Measurements from ENCODE around the gene SCYGR1. TPM values are rescaled to one million over a fixed set of nuclear protein-coding genes. Genes with fewer than 3 reads are reported as not detected.
"Not testable (repeated sequence)": the region's sequence is repeated elsewhere in the genome, so short reads cannot be mapped to it uniquely, and the experiment has no call there.

Gene SCYGR1
- total RNA-seq, 1 donor from 2014 or later: not detected

DNA sequence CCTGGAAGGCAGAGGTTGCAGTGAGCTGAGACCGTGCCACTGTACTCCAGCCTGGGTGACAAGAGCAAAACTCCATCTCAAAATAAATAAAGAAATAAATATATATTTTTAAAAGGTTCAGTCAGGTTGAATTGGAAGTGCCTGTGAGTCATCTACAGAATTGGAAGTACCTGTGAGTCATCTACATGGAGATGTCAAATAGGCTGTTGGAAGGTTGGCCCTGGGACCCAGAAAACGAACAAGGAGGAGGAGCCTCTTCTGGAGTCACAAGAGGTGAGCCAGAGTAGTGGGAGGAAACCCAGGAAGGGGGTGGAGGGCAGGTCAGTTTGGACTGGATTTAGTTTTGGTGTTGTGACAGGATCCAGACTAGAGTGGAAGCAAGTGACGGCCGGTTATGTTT is 15.2 kb upstream of the SCYGR1 start:
- no peak for DNase-seq

DNA sequence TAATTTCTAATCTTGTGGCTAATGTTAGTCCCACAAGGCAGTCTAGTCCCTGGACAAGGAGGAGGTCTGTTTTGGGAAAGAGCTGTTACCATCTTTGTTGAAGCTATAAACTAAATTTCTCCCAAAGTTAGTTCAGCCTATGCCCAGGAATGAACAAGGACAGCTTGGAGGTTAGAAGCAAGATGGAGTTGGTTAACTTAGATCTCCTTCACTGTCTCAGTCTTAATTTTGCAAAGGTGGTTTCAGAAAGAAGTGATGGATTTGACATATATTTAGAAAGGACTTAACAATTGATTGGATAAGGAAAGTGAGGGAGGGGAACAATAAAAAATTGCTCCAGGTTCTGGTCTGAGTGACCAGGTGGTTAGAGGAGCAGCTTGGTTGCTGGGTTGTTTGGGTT is 14.6 kb upstream of the SCYGR1 start:
- no peak for DNase-seq

DNA sequence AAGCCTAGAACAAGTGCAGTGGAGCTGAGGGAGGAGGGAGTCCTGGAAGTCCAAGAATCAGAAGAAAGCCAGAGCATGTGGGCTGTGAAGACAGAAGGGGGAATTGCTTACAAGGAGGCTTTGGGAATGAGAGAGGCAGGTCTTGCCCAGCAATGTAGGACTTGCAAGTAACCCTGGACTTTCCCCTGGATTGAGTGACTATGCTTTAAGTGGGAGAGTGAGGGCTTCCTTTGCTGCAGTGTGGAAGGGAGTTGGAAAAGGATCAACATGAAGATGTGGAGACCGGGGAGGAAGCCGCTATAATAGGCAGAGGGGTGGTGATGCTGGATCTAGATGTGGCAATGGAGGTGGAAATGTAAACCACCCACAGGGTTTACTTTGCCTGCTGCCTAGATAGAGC is 13.8 kb upstream of the SCYGR1 start:
- no peak for DNase-seq

DNA sequence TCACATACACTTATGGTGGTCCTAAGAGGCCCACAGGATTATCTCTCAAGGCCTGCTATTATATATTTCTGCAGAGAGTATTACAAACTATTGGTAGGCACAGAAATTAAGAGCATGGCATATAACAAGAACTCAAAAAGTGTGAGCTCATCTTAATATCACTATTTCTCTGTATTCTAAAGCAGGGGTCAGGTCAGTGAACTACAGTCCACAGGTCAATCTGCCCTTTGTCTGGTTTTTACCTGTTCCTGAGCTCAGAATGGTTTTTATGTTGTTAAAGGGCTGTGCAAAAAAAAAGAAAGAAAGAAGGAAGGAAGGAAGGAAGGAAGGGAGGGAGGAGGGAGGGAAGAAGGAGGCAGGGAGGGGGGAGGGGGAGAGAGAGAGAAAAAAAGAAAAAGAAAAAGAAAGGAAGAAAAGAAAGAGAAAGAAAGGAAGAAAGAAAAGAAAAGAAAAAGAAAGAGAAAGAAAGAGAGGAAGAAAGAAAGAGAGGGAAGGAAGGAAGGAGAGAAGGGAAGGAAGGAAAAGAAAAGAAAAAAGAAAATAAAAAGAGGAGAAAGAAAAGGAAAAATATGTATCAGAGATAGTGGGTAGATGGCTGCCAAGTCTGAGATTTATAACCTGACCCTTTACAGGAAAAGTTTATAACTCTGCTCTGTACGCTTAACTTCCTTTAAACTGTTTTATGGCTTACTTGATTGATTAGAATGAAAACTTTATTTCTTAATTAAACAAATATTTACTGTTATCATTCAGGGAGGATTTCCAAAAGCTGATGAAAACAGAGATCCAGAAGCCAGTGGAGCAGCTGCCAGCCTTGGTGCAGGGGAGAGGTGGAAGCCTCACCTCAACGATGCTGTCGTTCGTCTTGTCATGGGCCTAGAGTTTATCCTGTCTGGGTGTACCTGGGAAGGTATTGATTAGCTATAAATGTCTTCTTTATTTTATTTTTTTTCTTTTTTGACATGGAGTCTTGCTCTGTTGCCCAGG is 11.2 kb upstream of the SCYGR1 start:
- no peak for DNase-seq

DNA sequence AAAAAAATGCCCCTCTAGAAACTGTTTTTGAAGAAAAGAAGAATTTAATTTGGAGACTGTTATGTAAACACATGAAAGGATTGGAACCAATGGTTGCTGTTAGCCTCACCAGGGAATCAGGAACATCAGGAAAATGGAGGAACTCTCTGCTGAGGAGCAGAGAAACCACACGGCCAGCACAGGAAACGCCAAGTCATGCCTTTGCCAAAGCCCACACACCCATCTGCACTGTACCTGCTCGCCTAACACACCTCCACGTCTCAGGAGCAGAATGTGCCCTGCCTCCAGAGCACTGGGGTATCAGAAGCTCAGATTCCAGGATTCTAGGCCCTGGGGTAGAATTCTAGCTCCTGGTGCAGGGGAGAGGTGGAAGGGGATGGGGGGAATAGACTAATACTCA is 9.8 kb upstream of the SCYGR1 start:
- no peak for DNase-seq

DNA sequence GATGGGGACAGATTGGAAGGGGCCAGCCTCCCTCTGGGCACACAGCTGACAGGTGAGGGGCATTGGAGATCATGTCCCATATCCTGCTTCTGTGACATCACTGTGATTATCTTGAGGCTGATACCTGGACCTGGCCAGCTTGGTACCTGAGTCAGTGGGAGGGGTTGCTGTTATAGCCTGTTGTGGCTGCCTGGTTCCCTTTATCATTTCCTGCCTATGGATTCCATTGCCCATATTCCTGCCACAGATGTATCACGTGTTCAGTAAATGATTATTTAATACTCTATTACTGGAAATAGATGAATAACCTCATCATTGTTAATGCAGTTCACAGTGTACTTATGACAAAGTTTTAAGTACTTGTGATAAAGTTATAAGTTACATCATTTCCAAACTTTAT is 7.8 kb upstream of the SCYGR1 start:
- DNase-seq: no peak

DNA sequence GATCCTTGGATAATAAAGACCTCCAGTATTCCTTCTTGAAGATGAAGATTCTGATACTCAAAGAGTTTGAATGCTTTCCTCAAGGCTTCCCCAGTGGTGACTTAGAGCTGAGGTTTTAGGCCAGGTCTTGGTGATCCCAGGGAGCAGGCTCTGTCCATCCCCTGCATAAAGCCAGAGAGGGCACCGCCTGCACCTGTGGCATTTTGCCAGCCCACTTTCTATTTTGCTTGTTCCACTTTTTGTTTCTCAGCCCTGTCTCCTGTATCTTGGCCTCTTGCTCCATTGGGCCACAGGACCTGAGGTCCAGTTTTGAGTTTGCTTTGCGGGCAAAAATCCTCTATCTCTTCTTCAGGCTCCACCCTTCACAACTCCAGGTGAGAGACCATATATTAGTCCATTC is 6.7 kb upstream of the SCYGR1 start:
- DNase-seq: no peak

DNA sequence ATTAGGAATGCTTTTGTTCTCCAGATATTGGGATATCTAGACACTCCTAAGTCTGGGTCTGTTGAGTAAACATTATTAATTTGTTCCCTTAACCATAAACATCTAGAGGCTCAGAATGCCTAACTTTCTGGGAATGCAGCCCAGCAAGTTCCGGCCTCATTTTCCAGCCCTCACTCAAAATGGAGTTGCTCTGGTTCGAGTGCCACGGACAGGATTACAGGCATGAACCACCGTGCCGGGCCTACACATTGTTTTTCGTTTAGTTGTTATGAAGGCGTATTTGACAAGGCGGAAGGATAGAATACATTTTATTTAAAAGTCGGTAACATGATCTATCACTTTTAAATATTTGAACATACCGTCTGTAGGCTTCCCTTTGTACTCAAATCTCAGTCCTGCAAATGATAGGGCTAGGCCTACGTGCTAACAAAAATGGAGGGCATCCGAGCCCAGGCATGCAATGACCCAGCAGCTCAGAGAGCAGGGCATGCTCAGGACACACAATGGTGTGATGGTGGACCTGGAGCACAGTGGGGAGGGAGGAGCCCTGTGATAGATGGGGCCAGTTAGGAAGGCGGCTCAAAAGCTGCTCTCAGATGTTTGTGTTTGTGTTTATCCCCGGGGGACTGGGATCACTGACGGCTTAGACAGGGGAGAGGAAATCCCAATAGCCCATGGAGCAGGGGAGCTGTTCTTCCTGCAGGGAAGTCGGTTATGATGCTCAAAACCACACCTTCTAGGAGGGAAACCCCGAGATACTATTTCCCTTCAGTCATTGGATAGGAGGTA is 2.9 kb upstream of the SCYGR1 start:
- DNase-seq: no peak

DNA sequence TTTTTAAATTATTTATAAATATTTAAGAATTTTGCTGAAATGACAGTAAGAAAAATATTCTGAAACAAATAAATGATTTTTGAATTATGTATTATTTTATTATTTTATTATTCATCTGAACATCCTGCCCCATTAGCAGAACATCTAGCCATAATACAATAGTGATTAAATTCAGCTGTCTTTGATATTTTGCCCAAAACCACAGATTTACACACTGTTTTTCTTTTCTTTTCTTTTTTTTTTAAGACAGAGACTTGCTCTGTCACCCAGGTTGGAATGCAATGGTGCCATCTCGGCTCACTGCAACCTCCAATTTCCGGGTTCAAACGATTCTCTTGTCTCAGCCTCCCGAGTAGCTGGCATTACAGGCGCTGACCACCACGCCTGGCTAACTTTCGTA is 1.9 kb upstream of the SCYGR1 start:
- DNase-seq: no peak

DNA sequence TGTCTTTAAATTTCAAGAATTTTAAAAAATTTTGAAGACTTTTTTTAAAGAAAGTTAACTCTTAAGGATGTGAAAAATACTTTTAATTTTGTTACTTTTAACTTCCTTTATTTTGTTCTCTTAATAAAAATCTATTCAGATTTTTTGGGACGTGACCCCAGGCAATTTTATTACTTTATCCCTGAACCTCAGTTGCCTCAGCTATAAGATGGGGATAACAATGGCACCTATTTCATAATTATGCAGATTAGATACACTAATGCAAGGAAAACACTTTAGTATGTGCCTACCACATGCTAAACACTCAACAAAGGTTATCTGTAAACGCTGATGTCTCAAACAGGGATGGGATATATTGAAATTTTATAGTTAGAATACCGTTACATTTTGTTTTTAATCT is 1.5 kb upstream of the SCYGR1 start:
- no peak for DNase-seq

DNA sequence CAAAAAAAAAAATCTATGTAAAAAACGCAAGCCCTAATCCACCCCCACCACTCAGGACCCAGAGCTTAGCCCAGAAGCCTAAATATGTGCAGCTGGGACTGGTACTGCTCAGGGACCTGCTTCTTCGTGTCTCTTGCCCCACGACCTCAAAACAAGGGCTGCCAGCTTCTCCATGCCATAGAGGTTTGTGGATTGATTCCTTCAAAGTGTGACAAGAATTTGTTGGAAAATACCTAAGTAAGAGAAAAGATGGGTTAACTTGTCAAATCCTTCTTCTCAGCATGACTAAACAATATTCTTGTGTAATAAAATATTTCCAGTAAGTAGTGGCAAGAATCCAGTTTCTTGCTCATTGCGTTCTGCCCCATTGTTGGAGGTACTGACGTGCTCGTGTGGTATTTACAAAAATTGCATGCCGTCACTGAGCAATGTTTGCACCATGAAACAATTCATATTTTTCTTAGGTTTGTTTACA is 825 bp upstream of the SCYGR1 start:
- DNase-seq: no peak

DNA sequence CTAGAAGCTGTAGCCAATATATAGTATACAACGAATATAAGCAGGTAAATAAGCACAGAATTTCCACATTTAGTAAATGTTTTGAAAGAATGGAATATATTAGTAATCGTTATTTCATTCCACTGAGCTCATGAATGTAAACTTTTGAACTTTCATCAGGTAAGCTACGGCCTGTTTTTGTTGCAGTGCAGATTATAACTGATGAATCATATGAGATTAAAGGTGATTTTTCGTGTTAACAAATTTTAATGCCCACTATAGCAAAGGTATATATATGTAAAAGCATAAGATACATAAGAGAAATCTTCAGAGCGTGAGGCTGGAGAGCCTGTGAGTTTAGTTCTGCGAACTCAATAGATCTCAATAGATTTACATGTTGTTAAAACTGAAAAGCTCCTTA is 1.1 kb downstream of the SCYGR1 start:
- no peak for DNase-seq

DNA sequence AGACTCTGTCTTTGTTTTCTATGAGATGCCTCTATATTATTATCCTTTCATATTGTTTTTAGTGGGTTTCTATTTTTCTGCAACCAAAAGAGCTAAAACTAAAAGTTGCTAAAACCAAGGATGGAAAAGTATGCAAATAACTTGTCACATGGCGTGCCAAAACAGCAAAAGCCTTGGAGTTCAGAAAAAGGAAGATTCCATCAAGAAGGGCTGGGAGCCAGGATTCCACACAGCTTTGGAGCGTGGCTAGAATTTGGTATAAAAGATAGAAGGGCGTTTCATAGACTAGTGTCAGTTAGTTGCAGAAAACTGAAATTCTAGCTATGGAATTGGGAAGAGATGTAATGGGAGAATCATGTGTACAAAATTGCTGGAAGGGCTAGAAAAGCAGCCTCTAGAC is 4.1 kb downstream of the SCYGR1 start:
- no peak for DNase-seq

DNA sequence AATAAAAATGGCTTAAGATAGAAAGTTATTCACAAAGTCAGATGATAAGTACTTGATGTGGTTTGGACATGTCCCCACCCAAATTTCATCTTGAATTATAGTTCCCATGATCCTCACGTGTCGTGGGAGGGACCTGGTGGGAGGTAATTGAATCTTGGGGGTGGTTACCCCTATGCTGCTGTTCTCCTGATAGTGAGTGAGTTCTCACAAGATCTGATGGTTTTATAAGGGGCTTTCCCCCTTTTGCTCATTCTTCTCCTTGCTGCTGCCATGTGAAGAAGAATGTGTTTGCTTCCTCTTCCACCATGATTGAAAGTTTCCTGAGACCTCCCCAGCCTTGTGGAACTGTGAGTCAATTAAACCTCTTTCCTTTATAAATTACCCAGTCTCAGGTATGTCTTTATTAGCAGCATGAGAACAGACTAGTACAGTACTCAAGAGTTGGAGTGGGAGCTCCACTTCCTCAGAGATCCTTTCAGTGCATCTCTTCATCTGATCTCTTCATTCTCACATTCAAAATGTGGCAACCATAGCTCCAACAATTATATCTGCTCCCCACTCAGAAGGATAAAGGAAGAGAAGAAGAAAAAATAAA is 5.4 kb downstream of the SCYGR1 start:
- not testable (repeated sequence) for DNase-seq

DNA sequence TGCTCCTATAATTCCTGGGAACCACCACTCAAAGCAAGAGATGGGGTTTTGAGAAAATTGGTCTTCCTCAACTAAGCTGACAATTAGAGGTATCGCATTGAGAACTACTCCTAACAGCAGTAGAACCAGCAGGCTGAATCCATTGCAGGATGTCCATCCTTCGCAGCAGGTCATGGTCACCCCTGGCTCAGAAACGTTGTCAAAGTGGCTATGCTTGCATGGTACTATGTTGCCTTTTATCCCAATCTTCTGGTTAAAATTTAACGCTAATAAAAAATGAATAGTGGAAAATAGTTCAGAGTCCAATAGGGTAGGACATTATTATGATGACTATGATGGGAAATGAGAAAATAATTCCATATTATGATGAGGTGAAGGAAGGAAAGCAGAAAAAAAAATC is 8.7 kb downstream of the SCYGR1 start, which contains the start of gene TM4SF20:
Gene TM4SF20, minus strand, starts transcription at position 212 of the 400 bp plus-strand sequence. Its CDS starts 38 bp downstream, at position 174.
- no peak for DNase-seq

DNA sequence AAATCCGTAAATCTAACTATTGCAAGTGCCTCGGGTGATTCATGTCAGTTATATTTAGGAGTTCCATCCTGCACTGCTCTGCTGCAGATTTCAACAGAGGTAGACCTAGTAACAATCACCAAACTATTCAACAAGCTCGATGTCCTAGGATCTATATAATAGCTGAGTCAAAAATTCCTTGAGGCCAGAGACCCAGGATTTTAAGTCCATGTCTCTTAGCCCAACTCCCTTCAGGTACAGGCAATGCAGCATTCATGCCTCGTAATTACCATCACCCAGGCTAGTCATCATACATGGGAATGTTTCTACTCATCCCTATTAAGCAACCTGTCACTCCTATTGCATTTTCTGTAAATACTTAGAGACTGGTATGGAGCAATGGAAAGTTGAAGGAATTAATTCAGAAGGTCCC is 9.4 kb downstream of the SCYGR1 start:
- DNase-seq: no peak

DNA sequence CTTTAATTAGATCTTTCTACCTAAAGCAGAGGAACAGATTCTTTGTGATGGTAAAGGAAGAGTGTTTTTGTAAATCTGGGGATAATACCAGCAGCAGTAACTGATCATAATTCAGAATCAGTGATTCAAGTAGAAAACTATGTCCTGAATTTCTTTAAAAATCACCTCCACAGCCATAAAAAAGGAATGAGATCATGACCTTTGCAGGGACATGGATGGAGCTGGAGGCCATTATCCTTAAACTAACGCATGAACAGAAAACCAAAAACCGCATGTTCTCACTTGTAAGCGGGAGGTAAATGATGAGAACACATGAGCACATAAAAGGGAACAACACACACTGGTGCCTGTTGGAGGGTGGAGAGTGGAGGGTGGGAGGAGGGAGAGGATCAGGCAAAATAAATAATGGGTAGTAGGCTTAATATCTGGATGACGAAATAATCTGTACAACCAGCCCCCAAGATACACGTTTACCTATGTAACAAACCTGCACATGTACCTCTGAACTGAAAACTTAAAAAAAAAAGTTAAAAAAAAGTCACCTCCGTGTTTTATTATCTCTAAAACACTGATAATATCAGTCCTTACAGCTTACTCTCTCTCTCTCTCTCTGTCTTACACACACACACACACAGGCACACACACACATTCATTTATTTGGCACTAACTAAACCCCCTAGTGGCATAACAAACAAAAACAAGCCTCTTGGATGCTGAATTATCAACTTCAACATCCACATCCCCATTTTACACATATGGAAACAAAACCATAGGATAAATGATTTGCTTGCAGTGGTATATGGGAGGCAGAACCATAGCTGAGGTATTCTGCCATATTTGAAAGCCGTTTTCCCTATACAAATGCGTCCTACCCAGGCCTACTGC is 10.0 kb downstream of the SCYGR1 start:
- DNase-seq: no peak

DNA sequence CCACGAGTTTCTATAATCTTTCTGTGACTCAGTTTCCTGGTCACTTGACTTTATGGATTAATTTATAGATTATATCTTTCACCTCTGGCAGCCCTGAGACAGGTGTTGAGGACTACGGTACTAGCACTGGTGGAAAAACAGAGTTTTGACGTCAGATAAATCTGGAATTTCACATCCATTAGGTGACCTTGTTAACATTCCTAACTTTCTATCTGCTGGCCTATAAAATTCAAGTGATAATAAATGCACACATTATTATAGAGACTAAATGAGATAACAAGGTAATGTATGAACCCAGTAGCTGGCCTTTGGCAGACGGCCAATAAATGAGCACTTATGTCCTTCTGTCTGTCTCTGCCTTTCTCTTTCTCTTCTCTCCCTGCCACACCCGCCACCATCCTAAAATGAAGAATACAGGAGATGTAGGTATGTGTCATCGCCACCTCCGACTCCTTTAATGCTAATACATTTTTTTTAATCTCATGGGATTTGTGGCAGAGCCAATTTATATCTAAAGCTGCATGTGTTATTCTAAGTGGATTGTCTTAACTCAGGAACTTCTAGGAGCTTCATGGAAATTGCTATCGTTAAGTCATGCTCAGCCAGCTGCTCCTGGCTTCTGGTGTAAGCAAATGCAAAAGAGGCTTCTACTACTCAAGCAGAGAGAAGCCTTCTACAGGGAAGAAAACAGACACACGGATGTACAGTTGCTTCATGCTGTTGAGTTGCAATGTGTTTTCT is 10.9 kb downstream of the SCYGR1 start:
- no peak for DNase-seq

DNA sequence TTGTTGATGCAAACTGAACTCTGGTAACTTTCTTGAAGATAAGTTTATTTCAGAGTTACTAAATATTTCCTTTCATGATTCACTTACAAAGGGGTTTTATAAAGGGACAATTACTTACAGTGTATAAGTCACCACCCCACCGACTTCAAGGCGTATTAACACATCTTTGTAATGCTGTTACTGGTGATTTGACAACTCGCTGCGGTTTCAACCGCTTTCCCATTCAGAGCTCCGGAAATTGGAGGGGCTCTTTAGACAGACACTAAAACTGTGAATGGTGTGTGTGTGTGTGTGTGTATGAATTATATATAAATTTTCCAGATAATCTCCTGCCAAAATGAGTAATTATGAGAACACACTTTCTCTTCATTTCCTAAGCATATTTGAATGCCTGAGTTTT is 13.6 kb downstream of the SCYGR1 start:
- no peak for DNase-seq

DNA sequence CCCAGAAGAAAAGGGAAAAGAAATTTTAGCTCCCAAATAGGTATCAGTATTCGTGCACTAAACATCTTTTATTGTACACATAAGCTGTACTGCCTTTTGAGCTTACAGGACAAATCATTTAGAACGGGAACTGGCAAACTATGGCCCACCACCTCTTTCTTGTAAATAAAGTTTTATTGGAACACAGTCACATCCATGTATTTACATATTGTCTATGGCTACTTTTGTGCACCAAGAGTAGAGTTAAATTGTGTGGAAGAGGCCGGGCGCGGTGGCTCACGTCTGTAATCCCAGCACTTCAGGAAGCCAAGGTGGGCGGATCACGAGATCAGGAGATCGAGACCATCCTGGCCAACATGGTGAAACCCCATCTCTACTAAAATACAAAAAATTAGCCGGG is 14.4 kb downstream of the SCYGR1 start:
- DNase-seq: no peak

DNA sequence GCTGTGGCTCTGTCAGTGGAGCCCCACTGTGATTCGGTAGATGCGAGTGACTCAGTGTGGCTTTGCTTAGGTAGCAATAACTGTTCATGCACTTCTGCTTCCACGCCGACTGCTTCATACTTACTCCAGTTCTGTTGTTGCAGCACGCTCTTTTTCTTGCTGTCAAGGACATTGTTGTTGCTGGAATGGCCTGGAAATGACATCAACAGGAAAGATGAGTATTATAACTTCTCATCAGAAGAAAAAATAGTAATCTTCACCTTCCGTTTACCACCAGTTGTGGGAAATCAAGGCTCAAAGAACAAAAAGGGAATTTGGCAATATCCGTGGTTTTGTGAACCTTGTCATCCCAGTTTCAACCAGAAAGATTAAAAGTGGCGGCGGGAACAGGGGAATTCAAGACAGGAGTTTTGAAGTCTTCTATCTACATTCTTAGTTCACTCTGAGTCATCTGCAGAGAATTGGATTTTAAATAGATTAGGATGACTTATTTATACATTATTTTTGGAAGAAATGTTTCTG is 16.9 kb downstream of the SCYGR1 start:
- DNase-seq: no peak
